ENCODE data around the gene MAP2K2.
"Not testable (repeated sequence)": the region's sequence is repeated elsewhere in the genome, so short reads cannot be mapped to it uniquely, and the experiment has no call there.

MAP2K2 gene

GRCh38 chr19:4130744-4131438 is 7.0 kb upstream of the MAP2K2 start:
- DNase-seq: peak; percentile 63

- not testable (repeated sequence) for DNase-seq
Measured at GRCh38 chr19:4129050-4129449, 5.1 kb upstream of the MAP2K2 start.

GRCh38 chr19:4127322-4127721 is 3.4 kb upstream of the MAP2K2 start:
- DNase-seq: not testable (repeated sequence)

- DNase-seq: no peak
Measured at GRCh38 chr19:4124638-4125037, 716 bp upstream of the MAP2K2 start.

GRCh38 chr19:4122480-4122879 is 1.4 kb downstream of the MAP2K2 start:
- DNase-seq: no peak

GRCh38 chr19:4121815-4122214 is 2.1 kb downstream of the MAP2K2 start:
- DNase-seq: no peak

GRCh38 chr19:4121273-4121612 is 2.7 kb downstream of the MAP2K2 start:
- no peak for DNase-seq

GRCh38 chr19:4120559-4121272 is 3.2 kb downstream of the MAP2K2 start:
- no peak for DNase-seq

- no peak for DNase-seq
Measured at GRCh38 chr19:4119763-4120162, 4.2 kb downstream of the MAP2K2 start.

- no peak for DNase-seq
Measured at GRCh38 chr19:4115818-4116385, 8.0 kb downstream of the MAP2K2 start.

- DNase-seq: no peak
Measured at GRCh38 chr19:4115050-4115817, 8.7 kb downstream of the MAP2K2 start.

- no peak for DNase-seq
Measured at GRCh38 chr19:4114181-4114580, 9.7 kb downstream of the MAP2K2 start.

- no peak for DNase-seq
Measured at GRCh38 chr19:4113398-4114088, 10.4 kb downstream of the MAP2K2 start.

- DNase-seq: no peak
Measured at GRCh38 chr19:4112367-4112766, 11.6 kb downstream of the MAP2K2 start.

- no peak for DNase-seq
Measured at GRCh38 chr19:4109626-4109945, 14.3 kb downstream of the MAP2K2 start.

GRCh38 chr19:4108767-4109625 is 14.9 kb downstream of the MAP2K2 start:
- no peak for DNase-seq

GRCh38 chr19:4103080-4103433 is 20.9 kb downstream of the MAP2K2 start:
- no peak for DNase-seq

GRCh38 chr19:4102339-4103079 is 21.4 kb downstream of the MAP2K2 start:
- DNase-seq: no peak

- no peak for DNase-seq
Measured at GRCh38 chr19:4101496-4101770, 22.5 kb downstream of the MAP2K2 start.

- no peak for DNase-seq
Measured at GRCh38 chr19:4100647-4101495, 23.1 kb downstream of the MAP2K2 start.
